K562 (cell line): ENCODE measurements around the gene POLD4. TPM values are rescaled to one million over a fixed set of nuclear protein-coding genes. Genes with fewer than 3 reads are reported as not detected.

ENCODE experiments used
- FUS ChIP-seq: fragments of 200-400 bp; formaldehyde crosslinking; optimal IDR thresholded peaks from 2 replicates; pipeline ENCODE3; 2017; ENCODE audit warnings: low read depth, low read length
- SAP30 ChIP-seq: fragments of 200-600 bp; sonication (generic); IDR thresholded peaks from 2 replicates; pipeline ENCODE4 v1.6.1; 2012; ENCODE audit warnings: borderline replicate concordance, low read depth, mild to moderate bottlenecking, moderate library complexity, low read length, control low read depth, inconsistent platforms; ENCODE audit not compliant: insufficient read depth, poor library complexity, severe bottlenecking
- XRCC3 ChIP-seq: fragments of 450-650 bp; IDR thresholded peaks from 2 replicates; pipeline ENCODE4 v1.6.1; 2017; ENCODE audit warnings: mild to moderate bottlenecking, moderate library complexity
- ZNF695 ChIP-seq: fragments of 450-650 bp; formaldehyde crosslinking; IDR thresholded peaks from 2 replicates; pipeline ENCODE4 v1.4.0; 2020; ENCODE audit warnings: mild to moderate bottlenecking, moderate library complexity
- polyA plus RNA-seq, 8 experiments: library from polyadenylated mRNA; depleted of rRNA in 4 of 8; stranded (reverse) in 5 of 8; unstranded in 3 of 8; fragments of >200 nt; fragmentation: Nextera tagmentation in 2 of 8; fragmentation: Illumina TruSeq in 1 of 8; extraction: Ambion mirVana in 2 of 8; extraction: Trizol in 1 of 8; gene quantifications; 2 replicates each; pipeline versions ENCODE4 v1.2.1 to v1.2.3, GENCODE V29; 2011 to 2014; ENCODE audit warnings: inconsistent platforms in 1 of 8, missing spikeins in 1 of 8
- total RNA-seq, 7 experiments: library from RNA; depleted of rRNA in 6 of 7; stranded (reverse); fragments of >200 nt in 6 of 7; fragmentation: Illumina TruSeq in 2 of 7; extraction: Trizol in 2 of 7; gene quantifications; 2 replicates each; pipeline versions ENCODE4 v1.2.1 to v1.2.3, GENCODE V29; 2011 to 2021; ENCODE audit warnings: low replicate concordance in 1 of 7
- TF ChIP-seq, protein P1 (sequence below): sonication (generic); formaldehyde crosslinking; IDR thresholded peaks from 2 replicates; pipeline ENCODE4 v1.8.0; 2022; ENCODE audit warnings: mild to moderate bottlenecking, missing genetic modification reagents
- TF ChIP-seq, protein P2 (sequence below): sonication (generic); formaldehyde crosslinking; IDR thresholded peaks from 2 replicates; pipeline ENCODE4 v1.8.1; 2023; ENCODE audit warnings: mild to moderate bottlenecking, missing genetic modification reagents

POLD4 gene
- total and polyA plus RNA-seq, 9 of the 15 experiments (the other 6 are each of a cell fraction or from before 2014, with no cell fraction given): 5.8 to 64.5 (median 18.3) TPM

DNA sequence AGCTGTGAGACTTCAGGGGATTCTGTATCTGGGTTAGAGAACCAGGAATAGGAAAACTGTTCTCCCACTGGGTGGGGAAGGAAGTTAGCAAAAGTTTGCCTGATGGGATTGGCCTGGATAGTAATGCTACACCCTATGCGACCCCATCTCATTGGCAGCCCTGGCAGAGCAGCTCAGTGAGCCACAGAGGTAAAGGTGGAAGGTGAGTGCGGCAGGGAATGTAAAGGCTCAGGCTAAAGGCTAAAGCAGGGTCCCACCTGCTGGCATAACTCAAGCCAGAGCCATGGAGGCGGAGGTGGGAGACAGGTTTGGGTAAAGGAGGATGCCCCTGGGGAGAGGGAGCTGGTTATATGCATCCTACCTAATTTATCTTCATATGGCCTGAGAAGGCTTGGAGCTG, 31.3 kb downstream of the POLD4 start (continued):
- TF ChIP-seq, protein P1, sequence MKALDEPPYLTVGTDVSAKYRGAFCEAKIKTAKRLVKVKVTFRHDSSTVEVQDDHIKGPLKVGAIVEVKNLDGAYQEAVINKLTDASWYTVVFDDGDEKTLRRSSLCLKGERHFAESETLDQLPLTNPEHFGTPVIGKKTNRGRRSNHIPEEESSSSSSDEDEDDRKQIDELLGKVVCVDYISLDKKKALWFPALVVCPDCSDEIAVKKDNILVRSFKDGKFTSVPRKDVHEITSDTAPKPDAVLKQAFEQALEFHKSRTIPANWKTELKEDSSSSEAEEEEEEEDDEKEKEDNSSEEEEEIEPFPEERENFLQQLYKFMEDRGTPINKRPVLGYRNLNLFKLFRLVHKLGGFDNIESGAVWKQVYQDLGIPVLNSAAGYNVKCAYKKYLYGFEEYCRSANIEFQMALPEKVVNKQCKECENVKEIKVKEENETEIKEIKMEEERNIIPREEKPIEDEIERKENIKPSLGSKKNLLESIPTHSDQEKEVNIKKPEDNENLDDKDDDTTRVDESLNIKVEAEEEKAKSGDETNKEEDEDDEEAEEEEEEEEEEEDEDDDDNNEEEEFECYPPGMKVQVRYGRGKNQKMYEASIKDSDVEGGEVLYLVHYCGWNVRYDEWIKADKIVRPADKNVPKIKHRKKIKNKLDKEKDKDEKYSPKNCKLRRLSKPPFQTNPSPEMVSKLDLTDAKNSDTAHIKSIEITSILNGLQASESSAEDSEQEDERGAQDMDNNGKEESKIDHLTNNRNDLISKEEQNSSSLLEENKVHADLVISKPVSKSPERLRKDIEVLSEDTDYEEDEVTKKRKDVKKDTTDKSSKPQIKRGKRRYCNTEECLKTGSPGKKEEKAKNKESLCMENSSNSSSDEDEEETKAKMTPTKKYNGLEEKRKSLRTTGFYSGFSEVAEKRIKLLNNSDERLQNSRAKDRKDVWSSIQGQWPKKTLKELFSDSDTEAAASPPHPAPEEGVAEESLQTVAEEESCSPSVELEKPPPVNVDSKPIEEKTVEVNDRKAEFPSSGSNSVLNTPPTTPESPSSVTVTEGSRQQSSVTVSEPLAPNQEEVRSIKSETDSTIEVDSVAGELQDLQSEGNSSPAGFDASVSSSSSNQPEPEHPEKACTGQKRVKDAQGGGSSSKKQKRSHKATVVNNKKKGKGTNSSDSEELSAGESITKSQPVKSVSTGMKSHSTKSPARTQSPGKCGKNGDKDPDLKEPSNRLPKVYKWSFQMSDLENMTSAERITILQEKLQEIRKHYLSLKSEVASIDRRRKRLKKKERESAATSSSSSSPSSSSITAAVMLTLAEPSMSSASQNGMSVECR: no peak
- TF ChIP-seq FUS (no peak), ZNF695 (no peak), XRCC3 (no peak), SAP30 (no peak)
- TF ChIP-seq, protein P2, sequence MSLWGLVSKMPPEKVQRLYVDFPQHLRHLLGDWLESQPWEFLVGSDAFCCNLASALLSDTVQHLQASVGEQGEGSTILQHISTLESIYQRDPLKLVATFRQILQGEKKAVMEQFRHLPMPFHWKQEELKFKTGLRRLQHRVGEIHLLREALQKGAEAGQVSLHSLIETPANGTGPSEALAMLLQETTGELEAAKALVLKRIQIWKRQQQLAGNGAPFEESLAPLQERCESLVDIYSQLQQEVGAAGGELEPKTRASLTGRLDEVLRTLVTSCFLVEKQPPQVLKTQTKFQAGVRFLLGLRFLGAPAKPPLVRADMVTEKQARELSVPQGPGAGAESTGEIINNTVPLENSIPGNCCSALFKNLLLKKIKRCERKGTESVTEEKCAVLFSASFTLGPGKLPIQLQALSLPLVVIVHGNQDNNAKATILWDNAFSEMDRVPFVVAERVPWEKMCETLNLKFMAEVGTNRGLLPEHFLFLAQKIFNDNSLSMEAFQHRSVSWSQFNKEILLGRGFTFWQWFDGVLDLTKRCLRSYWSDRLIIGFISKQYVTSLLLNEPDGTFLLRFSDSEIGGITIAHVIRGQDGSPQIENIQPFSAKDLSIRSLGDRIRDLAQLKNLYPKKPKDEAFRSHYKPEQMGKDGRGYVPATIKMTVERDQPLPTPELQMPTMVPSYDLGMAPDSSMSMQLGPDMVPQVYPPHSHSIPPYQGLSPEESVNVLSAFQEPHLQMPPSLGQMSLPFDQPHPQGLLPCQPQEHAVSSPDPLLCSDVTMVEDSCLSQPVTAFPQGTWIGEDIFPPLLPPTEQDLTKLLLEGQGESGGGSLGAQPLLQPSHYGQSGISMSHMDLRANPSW (CRISPR knock-in tag): no peak
